BLaER1 (cell line): ENCODE results near the gene CEBPA.
A peak's percentile ranks its signal among the peaks of the same experiment; 100 is the strongest.

Source experiments
- H3K27ac ChIP-seq: shearing (Covaris generic); formaldehyde crosslinking; 2 replicates; pipeline ENCODE4 v1.8.1; 2022
- H3K27me3 ChIP-seq: shearing (Covaris generic); formaldehyde crosslinking; 2 replicates; pipeline ENCODE4 v1.8.1; 2022
- H3K36me3 ChIP-seq: shearing (Covaris generic); formaldehyde crosslinking; 2 replicates; pipeline ENCODE4 v1.8.1; 2022
- H3K4me1 ChIP-seq: shearing (Covaris generic); formaldehyde crosslinking; 2 replicates; pipeline ENCODE4 v1.8.1; 2022
- H3K4me2 ChIP-seq: shearing (Covaris generic); formaldehyde crosslinking; 2 replicates; pipeline ENCODE4 v1.8.1; 2022
- H3K4me3 ChIP-seq: shearing (Covaris generic); formaldehyde crosslinking; 2 replicates; pipeline ENCODE4 v1.8.1; 2022
- H3K9ac ChIP-seq: shearing (Covaris generic); formaldehyde crosslinking; 2 replicates; pipeline ENCODE4 v1.8.1; 2022
- H3K9me3 ChIP-seq: shearing (Covaris generic); formaldehyde crosslinking; 2 replicates; pipeline ENCODE4 v1.8.1; 2022
- H4K20me1 ChIP-seq: shearing (Covaris generic); formaldehyde crosslinking; 2 replicates; pipeline ENCODE4 v1.8.1; 2022
- Cebpa-rat ChIP-seq: shearing (Covaris generic); IDR thresholded peaks from 2 replicates; pipeline ENCODE4 v1.8.1; 2022

CEBPA gene

GRCh38 chr19:33343859-33344572, 41.7 kb upstream of the CEBPA start:
- no peak for TF ChIP-seq Cebpa-rat
- peaks cover 7% of the 10 kb centered on the region; the same call in 1 of the 2 replicates for H3K4me1 ChIP-seq
- H3K36me3 ChIP-seq, result no peaks in the 10 kb centered on the region
- H3K9ac ChIP-seq, result no peak overlapping the region
- no peak overlapping the region for H3K27ac ChIP-seq
- 0 out of 2 replicates have a peak overlapping the region, but pooled peaks have one; percentile 15 for H3K4me2 ChIP-seq
- no peaks in the 10 kb centered on the region for H4K20me1 ChIP-seq
- H3K9me3 ChIP-seq, result no peaks in the 10 kb centered on the region
- H3K27me3 ChIP-seq, result no peaks in the 10 kb centered on the region
- no peak overlapping the region for H3K4me3 ChIP-seq

DNA sequence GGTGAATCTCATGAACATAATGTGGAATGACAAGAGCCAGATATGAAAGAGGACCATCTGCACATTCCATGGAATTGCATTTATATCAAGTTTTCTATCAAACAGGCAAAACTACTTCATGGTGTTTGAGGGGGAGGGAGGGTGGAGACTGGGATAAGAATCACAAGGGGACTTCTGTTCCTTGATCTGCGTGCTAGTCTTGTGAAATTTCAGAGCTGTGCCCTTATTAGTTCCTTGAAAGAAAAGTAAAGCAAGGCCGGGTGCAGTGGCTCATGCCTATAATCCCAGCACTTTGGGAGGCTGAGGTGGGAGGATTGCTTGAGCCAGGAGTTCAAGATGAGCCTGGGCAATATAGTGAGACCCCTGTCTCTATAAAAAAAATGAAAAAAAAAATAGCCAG, 41.0 kb upstream of the CEBPA start:
- peaks cover 7% of the 10 kb centered on the region; the same call in 1 of the 2 replicates for H3K4me1 ChIP-seq
- no peaks in the 10 kb centered on the region for H4K20me1 ChIP-seq
- no peak overlapping the region for H3K27ac ChIP-seq
- no peaks in the 10 kb centered on the region for H3K9me3 ChIP-seq
- H3K36me3 ChIP-seq, result no peaks in the 10 kb centered on the region
- H3K4me3 ChIP-seq, result no peak overlapping the region
- TF ChIP-seq Cebpa-rat, result no peak
- no peak overlapping the region for H3K4me2 ChIP-seq
- H3K9ac ChIP-seq, result no peak overlapping the region
- H3K27me3 ChIP-seq, result no peaks in the 10 kb centered on the region

GRCh38 chr19:33340991-33341390, 38.7 kb upstream of the CEBPA start:
- Histone ChIP-seq H3K27me3 (no peaks in the 10 kb centered on the region), H3K36me3 (no peaks in the 10 kb centered on the region), H3K4me2 (no peak overlapping the region), H3K27ac (no peak overlapping the region), H4K20me1 (no peaks in the 10 kb centered on the region), H3K9me3 (no peaks in the 10 kb centered on the region), H3K9ac (no peak overlapping the region), H3K4me3 (no peak overlapping the region), H3K4me1 (peaks cover 7% of the 10 kb centered on the region; the same call in 1 of the 2 replicates)
- TF ChIP-seq Cebpa-rat, result no peak

DNA sequence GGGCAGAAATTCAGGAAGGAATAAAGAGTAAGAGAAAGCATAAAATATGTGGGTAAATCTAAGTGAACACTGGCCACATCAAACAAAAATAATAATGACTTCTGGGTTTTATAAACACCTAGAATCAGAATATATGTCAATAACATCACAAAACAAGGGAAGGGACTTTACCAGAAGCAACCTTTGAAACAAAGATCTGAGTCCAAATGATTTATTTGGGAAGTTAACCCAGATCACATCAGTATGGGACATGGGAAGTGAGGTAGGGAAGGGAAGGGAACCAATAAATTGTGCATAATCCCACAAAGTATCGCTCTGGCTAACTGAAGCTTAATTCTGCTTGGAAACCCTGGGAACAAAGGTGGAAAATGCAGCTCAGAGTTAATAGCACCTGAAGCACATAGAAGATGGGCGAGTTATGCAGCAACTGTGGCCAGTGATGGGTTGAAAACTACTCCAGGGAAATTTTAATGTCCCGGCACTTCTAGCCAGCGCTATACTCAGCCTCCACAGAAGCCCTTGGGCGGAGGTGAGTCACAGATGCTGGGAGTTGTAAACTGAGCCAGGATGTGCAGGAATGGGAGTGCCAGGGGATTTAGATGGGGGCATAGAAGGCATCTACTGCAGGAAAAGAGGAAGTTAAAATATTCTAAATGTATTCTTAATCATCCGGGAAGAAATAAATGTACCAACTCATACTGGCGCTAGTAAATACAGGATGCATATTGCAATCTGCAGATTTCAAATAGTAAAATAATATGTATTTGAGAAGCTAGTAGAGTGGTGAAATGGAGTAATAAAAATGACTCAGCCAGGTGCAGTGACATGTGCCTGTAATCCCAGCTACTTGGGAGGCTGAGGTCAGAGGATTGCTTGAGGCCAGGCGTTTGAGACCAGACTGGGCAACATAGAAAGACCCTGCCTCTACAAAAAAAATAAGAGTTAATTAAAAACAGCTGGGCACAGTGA, 37.0 kb upstream of the CEBPA start:
- Histone ChIP-seq H3K9me3 (no peaks in the 10 kb centered on the region), H3K27ac (no peak overlapping the region), H4K20me1 (no peaks in the 10 kb centered on the region), H3K36me3 (no peaks in the 10 kb centered on the region), H3K9ac (no peak overlapping the region), H3K27me3 (no peaks in the 10 kb centered on the region), H3K4me1 (peaks cover 7% of the 10 kb centered on the region; the same call in 1 of the 2 replicates), H3K4me2 (no peak overlapping the region), H3K4me3 (no peak overlapping the region)
- no peak for TF ChIP-seq Cebpa-rat

- TF ChIP-seq Cebpa-rat, result no peak
Measured at GRCh38 chr19:33335446-33335845, 33.1 kb upstream of the CEBPA start.

GRCh38 chr19:33334271-33334670, 31.9 kb upstream of the CEBPA start:
- Histone ChIP-seq H3K4me3 (no peak overlapping the region), H3K9ac (no peak overlapping the region), H4K20me1 (no peaks in the 10 kb centered on the region), H3K27ac (no peak overlapping the region), H3K4me1 (no peaks in the 10 kb centered on the region), H3K36me3 (no peaks in the 10 kb centered on the region), H3K4me2 (no peak overlapping the region), H3K9me3 (no peaks in the 10 kb centered on the region), H3K27me3 (no peaks in the 10 kb centered on the region)
- TF ChIP-seq Cebpa-rat, result no peak

More at GRCh38 chr19:33335446-33335845, 33.1 kb upstream of the CEBPA start:
- Histone ChIP-seq H3K4me1 (no peaks in the 10 kb centered on the region), H3K27me3 (no peaks in the 10 kb centered on the region), H3K9me3 (no peaks in the 10 kb centered on the region), H3K9ac (no peak overlapping the region), H3K4me2 (no peak overlapping the region), H3K36me3 (no peaks in the 10 kb centered on the region), H3K27ac (no peak overlapping the region), H3K4me3 (no peak overlapping the region), H4K20me1 (no peaks in the 10 kb centered on the region)

DNA sequence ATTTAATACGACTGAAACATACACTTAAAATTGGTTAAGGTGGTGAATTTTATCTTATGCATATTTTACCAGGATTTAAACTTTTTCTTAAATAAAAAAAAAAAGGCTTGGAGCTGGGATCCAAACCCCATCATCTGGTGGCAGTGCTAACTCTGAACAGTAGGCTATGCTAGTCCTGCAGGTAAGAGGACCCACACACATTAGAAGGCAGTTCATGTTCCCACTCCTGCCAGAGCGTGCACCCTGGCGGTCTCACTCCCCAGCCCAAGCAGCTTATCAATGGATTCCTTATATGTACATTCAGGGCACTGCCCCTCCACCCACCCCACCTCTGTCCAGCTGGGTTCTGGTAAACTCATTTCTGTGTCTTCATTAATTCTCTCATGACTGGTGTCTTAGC, 31.3 kb upstream of the CEBPA start:
- H3K4me3 ChIP-seq, result no peak overlapping the region
- H3K4me2 ChIP-seq, result no peak overlapping the region
- no peaks in the 10 kb centered on the region for H3K9me3 ChIP-seq
- no peaks in the 10 kb centered on the region for H3K36me3 ChIP-seq
- H3K4me1 ChIP-seq, result no peaks in the 10 kb centered on the region
- no peak overlapping the region for H3K9ac ChIP-seq
- H3K27me3 ChIP-seq, result no peaks in the 10 kb centered on the region
- no peak for TF ChIP-seq Cebpa-rat
- H4K20me1 ChIP-seq, result no peaks in the 10 kb centered on the region
- no peak overlapping the region for H3K27ac ChIP-seq

GRCh38 chr19:33333151-33333550, 30.8 kb upstream of the CEBPA start:
- Histone ChIP-seq H4K20me1 (no peaks in the 10 kb centered on the region), H3K27ac (no peak overlapping the region), H3K9me3 (no peaks in the 10 kb centered on the region), H3K9ac (no peak overlapping the region), H3K36me3 (no peaks in the 10 kb centered on the region), H3K4me2 (no peak overlapping the region), H3K4me1 (no peaks in the 10 kb centered on the region), H3K27me3 (no peaks in the 10 kb centered on the region), H3K4me3 (no peak overlapping the region)
- TF ChIP-seq Cebpa-rat, result no peak

DNA sequence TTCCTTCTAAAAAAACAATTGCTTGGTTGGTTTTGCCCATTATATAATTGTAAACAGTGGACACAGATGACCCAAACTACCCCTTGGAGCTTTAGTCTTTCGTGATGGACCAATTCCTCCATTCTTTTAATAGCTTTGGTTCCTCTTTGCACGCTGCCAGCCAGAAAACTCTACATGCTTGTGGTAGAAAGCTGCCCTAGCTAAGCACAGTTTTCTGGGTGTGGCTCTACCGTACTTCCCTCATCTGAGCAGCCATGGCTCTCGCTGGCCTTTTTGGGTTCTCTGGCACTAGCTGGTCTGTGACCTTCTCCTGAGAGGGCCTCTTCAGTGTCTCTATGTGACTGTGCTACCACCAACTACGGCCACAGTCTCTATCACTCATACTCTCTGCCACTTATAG, 29.9 kb upstream of the CEBPA start:
- Histone ChIP-seq H4K20me1 (no peaks in the 10 kb centered on the region), H3K27ac (no peak overlapping the region), H3K27me3 (no peaks in the 10 kb centered on the region), H3K4me1 (no peaks in the 10 kb centered on the region), H3K4me3 (no peak overlapping the region), H3K9ac (no peak overlapping the region), H3K4me2 (no peak overlapping the region), H3K36me3 (no peaks in the 10 kb centered on the region), H3K9me3 (no peaks in the 10 kb centered on the region)
- no peak for TF ChIP-seq Cebpa-rat

DNA sequence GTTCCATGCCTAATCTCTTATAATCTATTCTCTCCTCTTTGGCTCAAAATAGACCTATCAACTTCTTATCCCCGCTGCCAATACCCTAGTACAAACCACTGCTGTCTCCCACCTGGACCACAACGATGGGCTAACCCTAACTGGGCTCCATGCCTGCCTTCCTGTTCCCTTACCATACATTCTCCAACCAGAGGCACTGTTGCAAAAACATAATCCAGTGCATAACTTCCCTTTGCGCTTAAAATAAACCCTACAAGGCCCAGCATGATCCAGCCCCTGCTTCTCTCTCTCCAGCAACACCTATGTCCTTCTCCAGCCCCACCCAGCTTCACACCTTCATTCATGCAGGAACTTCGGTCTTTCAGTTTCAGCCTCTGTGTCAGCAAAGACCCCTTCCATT, 27.4 kb upstream of the CEBPA start:
- Histone ChIP-seq H3K36me3 (no peaks in the 10 kb centered on the region), H3K9me3 (no peaks in the 10 kb centered on the region), H3K9ac (no peak overlapping the region), H3K4me3 (no peak overlapping the region), H4K20me1 (no peaks in the 10 kb centered on the region), H3K4me1 (no peaks in the 10 kb centered on the region), H3K27ac (no peak overlapping the region), H3K27me3 (no peaks in the 10 kb centered on the region), H3K4me2 (no peak overlapping the region)
- TF ChIP-seq Cebpa-rat, result no peak
